Tibial nerve (tissue), 3 donors: ENCODE measurements around the gene CTSH.

ENCODE experiments used
- CTCF ChIP-seq, 5 experiments: fragments of 200-600 bp in 3 of 5; fragments of 450-650 bp in 2 of 5; sonication (generic) in 3 of 5; IDR thresholded peaks; one replicate each; pipeline ENCODE4 v1.5.1; 2016 to 2019; ENCODE audit warnings: antibody characterized with exemption in 5 of 5, mild to moderate bottlenecking in 3 of 5, moderate library complexity in 2 of 5
- POLR2A ChIP-seq, 2 donors: fragments of 450-650 bp; IDR thresholded peaks; one replicate each; pipeline ENCODE4 v1.6.1; 2017; ENCODE audit warnings: antibody characterized with exemption in 2 of 2, mild to moderate bottlenecking in 2 of 2, moderate library complexity in 2 of 2

- TF ChIP-seq CTCF (IDR thresholded peaks at IDR 0.05): no peak
- no peak for TF ChIP-seq POLR2A (IDR thresholded peaks at IDR 0.05)
These were observed 48.5 kb upstream of the CTSH start for GRCh38 chr15:78993257-78993930.
